ENCODE measurements around the gene TTC9C.
"Not testable (repeated sequence)": the region's sequence is repeated elsewhere in the genome, so short reads cannot be mapped to it uniquely, and the experiment has no call there.

TTC9C gene

GRCh38 chr11:62689421-62690183 is 38.7 kb upstream of the TTC9C start, which contains the start of gene LRRN4CL:
TSS of gene LRRN4CL (minus strand) at chr11:62689530. CDS start at chr11:62688508, 1,022 bp downstream.
- TF ChIP-seq, protein P1, sequence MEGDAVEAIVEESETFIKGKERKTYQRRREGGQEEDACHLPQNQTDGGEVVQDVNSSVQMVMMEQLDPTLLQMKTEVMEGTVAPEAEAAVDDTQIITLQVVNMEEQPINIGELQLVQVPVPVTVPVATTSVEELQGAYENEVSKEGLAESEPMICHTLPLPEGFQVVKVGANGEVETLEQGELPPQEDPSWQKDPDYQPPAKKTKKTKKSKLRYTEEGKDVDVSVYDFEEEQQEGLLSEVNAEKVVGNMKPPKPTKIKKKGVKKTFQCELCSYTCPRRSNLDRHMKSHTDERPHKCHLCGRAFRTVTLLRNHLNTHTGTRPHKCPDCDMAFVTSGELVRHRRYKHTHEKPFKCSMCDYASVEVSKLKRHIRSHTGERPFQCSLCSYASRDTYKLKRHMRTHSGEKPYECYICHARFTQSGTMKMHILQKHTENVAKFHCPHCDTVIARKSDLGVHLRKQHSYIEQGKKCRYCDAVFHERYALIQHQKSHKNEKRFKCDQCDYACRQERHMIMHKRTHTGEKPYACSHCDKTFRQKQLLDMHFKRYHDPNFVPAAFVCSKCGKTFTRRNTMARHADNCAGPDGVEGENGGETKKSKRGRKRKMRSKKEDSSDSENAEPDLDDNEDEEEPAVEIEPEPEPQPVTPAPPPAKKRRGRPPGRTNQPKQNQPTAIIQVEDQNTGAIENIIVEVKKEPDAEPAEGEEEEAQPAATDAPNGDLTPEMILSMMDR (conservative IDR thresholded peaks at IDR 0.05): no peak
- no peak within 1 kb of the TSS for H3K27ac ChIP-seq

DNA sequence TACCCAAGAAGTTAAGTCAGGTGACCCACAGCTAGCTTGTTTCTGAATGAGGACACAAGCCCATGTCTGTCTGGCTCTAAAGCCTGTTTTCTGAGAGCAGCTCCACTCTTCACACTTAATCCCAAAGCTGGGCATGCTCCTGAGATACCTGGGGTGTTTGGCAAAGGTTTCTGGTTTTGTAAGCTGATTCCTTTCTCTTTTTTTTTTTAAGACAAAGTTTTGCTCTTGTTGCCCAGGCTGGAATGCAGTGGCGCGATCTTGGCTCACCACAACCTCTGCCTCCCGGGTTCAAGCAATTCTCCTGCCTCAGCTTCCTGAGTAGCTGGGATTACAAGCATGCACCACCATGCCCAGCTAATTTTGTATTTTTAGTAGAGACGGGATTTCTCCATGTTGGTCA is 34.7 kb upstream of the TTC9C start:
- not testable (repeated sequence) for H3K27ac ChIP-seq

- no peak overlapping the region for H3K27ac ChIP-seq
- TF ChIP-seq, protein P1 (conservative IDR thresholded peaks at IDR 0.05): peak; percentile 83
These were observed 33.7 kb upstream of the TTC9C start for GRCh38 chr11:62694455-62695167.

DNA sequence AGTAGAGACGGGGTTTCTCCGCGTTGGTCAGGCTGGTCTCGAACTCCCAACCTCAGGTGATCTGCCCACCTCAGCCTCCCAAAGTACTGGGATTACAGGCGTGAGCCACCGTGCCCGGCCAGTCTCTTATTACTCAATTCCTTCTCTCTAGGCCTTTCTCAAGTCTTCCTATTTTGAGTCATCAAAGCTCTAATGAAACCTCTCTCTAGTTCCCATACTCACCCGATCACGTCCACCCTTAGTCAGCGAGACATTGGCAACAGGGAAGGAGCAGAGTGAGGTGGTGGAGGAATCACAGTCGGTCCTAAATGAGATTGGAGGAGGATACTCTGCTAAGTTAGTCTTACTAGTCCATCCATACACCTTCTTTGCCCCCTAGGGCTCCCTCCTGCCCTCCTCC is 26.0 kb upstream of the TTC9C start:
- H3K27ac ChIP-seq: no peak overlapping the region
- TF ChIP-seq, protein P1 (conservative IDR thresholded peaks at IDR 0.05): no peak

GRCh38 chr11:62703921-62704320 is 24.4 kb upstream of the TTC9C start:
- peak overlapping the region; percentile 93 for H3K27ac ChIP-seq

DNA sequence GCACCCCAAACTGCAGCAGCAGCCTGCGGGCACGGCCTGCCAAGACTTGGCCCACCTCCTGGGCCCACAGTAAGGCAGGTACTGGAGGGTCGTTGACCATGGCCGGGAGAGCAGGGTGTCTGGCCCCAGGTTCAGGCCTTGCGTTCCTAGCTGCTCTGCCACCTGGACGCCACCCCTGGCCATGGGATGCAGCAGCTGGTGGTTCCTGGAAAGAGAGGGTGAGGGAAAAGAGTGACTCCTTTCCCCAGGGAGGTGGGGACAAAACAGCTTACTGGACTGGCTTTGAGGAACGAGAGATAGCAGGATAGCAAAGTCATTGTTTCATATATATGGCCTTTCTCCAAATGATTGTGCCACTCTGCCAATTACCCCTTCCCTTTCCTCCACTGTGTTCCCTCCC is 22.9 kb upstream of the TTC9C start:
- H3K27ac ChIP-seq: peak overlapping the region; percentile 93
- TF ChIP-seq, protein P1 (conservative IDR thresholded peaks at IDR 0.05): peak; percentile 33; the same call in 1 of the 2 replicates

DNA sequence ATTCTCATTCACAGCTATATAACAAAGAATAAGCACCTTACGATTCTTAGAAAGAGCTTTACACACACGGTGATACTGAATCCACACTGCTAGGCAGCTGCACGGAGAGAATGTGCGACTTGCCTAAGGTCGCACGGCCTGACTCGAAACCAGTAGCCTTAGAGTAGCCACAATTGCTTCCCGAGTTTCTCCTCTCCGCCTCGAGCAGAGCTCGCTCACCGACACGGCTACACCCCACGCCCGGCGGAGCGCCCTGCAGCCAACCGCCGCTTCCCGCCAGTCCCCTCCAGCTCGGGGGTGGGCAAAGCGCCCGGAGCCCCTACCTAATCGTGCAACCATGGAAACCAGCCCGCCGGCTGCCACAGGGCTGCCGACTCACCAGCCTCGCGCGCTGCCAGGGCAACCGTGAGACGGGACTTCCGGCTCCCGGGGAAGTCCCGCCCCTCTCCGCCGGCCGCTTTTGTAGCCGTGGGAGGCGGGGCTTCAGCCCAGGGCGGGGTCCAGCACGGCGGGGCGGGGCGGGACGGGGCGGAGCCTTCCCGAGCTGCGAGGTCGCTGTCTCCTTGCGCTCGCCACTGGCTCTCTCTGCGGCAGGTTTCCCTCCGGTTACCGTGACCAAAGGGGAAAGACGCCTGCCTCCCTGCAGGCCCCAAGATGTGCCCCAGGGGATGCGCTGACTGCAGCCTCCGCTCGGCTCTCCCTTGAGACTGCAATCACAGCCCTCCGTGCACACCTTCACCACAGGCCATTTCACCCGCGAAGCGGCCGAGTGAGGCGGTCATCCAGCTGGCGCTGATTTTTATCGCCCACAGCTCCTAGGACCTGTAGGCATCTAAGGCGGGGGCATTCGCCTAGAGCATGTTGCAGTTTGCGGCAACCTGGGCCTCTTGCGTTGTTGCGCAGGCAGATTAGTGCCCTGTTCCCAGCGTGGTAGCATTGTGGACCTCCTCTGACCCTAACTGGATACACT is 22.1 kb upstream of the TTC9C start:
- H3K27ac ChIP-seq: peak overlapping the region; percentile 93
- TF ChIP-seq, protein P1 (conservative IDR thresholded peaks at IDR 0.05): no peak

DNA sequence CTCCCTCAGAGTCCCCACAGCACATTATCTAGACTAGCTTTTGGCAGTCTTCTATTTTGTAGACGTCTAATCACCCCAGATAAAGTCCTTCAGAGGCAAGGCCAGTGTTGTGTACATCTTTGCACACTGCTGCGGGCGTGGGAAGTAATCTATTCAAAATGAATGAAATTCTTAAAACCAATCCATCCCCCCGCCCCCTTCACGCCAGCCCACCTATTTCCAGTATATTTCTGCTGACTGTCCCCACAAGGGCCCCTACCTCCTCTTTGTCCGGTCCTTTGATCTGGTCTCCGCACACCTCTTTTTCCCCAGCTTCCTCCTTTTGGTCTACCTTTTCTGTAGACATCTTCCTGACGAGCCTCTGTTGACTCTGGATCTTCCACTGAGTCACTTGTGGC is 21.4 kb upstream of the TTC9C start:
- TF ChIP-seq, protein P1 (conservative IDR thresholded peaks at IDR 0.05): no peak
- H3K27ac ChIP-seq: peak overlapping the region; percentile 93
